ENCODE measurements around the gene PITPNB.

PITPNB gene

DNA sequence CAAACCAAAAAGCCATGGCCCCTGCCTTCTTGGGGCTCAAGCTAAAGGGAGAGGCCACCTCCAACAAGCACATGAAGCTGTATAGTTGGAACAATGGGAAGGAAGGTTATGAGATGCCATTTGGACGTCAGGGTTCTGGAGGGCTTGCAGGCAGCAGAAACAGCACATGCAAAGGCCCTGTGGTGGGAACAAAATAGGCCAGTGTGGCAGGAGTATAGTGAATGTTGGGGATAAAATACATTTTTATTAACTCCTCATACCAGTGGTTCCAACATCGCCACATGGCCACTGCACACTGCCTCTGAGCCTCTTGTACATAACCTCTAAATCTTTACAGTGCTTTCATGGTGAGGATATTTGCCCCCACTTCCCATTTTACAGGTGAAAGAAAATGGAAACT lies 85.3 kb downstream of the PITPNB start:
- no peak for TF ChIP-seq EZH2 (IDR thresholded peaks at IDR 0.05; ENCODE audit: borderline replicate concordance, low read depth, low read length, severe bottlenecking)
- TF ChIP-seq, protein P1, sequence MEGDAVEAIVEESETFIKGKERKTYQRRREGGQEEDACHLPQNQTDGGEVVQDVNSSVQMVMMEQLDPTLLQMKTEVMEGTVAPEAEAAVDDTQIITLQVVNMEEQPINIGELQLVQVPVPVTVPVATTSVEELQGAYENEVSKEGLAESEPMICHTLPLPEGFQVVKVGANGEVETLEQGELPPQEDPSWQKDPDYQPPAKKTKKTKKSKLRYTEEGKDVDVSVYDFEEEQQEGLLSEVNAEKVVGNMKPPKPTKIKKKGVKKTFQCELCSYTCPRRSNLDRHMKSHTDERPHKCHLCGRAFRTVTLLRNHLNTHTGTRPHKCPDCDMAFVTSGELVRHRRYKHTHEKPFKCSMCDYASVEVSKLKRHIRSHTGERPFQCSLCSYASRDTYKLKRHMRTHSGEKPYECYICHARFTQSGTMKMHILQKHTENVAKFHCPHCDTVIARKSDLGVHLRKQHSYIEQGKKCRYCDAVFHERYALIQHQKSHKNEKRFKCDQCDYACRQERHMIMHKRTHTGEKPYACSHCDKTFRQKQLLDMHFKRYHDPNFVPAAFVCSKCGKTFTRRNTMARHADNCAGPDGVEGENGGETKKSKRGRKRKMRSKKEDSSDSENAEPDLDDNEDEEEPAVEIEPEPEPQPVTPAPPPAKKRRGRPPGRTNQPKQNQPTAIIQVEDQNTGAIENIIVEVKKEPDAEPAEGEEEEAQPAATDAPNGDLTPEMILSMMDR (IDR thresholded peaks at IDR 0.05; ENCODE audit: borderline replicate concordance, extremely low read depth, low read length, poor library complexity, severe bottlenecking): no peak
- Histone ChIP-seq H3K4me1 (ENCODE audit: insufficient read depth, low read length) (no peaks in the 10 kb centered on the region), H3K9me3 (ENCODE audit: insufficient read depth, low read length, severe bottlenecking) (no peaks in the 10 kb centered on the region), H3K9ac (ENCODE audit: low read depth, low read length) (no peak overlapping the region), H3K4me3 (ENCODE audit: low read depth in 1 of 2, low read length in 2 of 2) (no peak overlapping the region), H2AFZ (ENCODE audit: low read depth, low read length) (no peak overlapping the region), H3K36me3 (ENCODE audit: insufficient read depth, low read length) (no peaks in the 10 kb centered on the region), H3K4me2 (ENCODE audit: insufficient read depth, low read length) (no peak overlapping the region), H3K79me2 (ENCODE audit: insufficient read depth, low read length) (no peaks in the 10 kb centered on the region), H4K20me1 (ENCODE audit: insufficient read depth, low read length) (no peaks in the 10 kb centered on the region), H3K27ac (ENCODE audit: low read length) (no peak overlapping the region), H3K27me3 (ENCODE audit: insufficient read depth, low read length, poor library complexity) (no peaks in the 10 kb centered on the region)
- ATAC-seq (ENCODE audit: insufficient read depth, low read depth) (no peak), DNase-seq (no peak)

DNA sequence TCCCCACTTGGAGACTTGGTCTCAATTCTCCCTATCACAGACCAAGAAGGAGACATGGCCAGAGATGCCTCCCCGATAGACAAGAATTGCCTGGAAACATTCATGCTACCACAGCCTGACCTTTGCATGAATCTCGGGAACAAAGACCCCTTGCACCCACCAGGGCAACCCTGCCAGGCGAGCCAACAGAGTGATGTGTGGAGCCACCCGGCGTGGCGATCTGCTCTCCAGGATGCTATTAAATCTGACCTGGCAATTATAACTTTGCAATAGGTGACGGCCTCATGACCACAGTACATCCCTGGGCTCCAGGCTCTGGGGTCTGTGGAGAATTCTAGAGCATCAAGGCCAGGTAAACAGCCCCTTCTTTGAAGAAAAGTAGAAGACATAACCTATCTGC lies 86.5 kb downstream of the PITPNB start:
- H3K4me1 ChIP-seq (ENCODE audit: insufficient read depth, low read length): no peaks in the 10 kb centered on the region
- no peak for TF ChIP-seq EZH2 (IDR thresholded peaks at IDR 0.05; ENCODE audit: borderline replicate concordance, low read depth, low read length, severe bottlenecking)
- TF ChIP-seq, protein P1 (IDR thresholded peaks at IDR 0.05; ENCODE audit: borderline replicate concordance, extremely low read depth, low read length, poor library complexity, severe bottlenecking): no peak
- H3K36me3 ChIP-seq (ENCODE audit: insufficient read depth, low read length): no peaks in the 10 kb centered on the region
- H3K9ac ChIP-seq (ENCODE audit: low read depth, low read length): no peak overlapping the region
- no peak for ATAC-seq (ENCODE audit: insufficient read depth, low read depth)
- H2AFZ ChIP-seq (ENCODE audit: low read depth, low read length): no peak overlapping the region
- H3K4me3 ChIP-seq (ENCODE audit: low read depth in 1 of 2, low read length in 2 of 2): no peak overlapping the region
- no peaks in the 10 kb centered on the region for H3K27me3 ChIP-seq (ENCODE audit: insufficient read depth, low read length, poor library complexity)
- H3K79me2 ChIP-seq (ENCODE audit: insufficient read depth, low read length): no peaks in the 10 kb centered on the region
- DNase-seq: no peak
- no peaks in the 10 kb centered on the region for H3K9me3 ChIP-seq (ENCODE audit: insufficient read depth, low read length, severe bottlenecking)
- H3K4me2 ChIP-seq (ENCODE audit: insufficient read depth, low read length): no peak overlapping the region
- no peak overlapping the region for H3K27ac ChIP-seq (ENCODE audit: low read length)
- H4K20me1 ChIP-seq (ENCODE audit: insufficient read depth, low read length): no peaks in the 10 kb centered on the region

DNA sequence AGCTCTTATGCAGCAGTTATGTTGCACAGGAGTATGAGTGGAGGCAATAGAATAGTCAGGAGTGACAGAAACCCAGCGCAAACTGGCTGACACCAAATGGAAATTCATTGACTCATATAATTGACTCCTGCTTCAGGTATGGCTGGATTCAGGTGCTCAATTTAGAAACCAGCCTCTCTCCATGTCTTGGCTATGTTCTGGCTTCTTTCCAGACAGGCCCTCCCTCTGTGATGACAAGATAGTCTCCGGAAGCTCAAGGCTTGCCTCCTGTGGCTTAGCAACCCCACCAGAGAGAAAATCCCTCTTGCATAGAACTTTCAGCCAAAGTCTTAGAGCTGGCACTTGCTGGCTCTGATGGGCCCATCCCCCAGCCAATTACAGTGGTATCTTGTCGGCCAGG lies 89.4 kb downstream of the PITPNB start:
- Histone ChIP-seq H3K9ac (ENCODE audit: low read depth, low read length) (no peak overlapping the region), H3K4me1 (ENCODE audit: insufficient read depth, low read length) (no peaks in the 10 kb centered on the region), H3K9me3 (ENCODE audit: insufficient read depth, low read length, severe bottlenecking) (no peaks in the 10 kb centered on the region), H3K4me2 (ENCODE audit: insufficient read depth, low read length) (no peak overlapping the region), H4K20me1 (ENCODE audit: insufficient read depth, low read length) (no peaks in the 10 kb centered on the region), H3K27me3 (ENCODE audit: insufficient read depth, low read length, poor library complexity) (no peaks in the 10 kb centered on the region), H3K4me3 (ENCODE audit: low read depth in 1 of 2, low read length in 2 of 2) (no peak overlapping the region), H2AFZ (ENCODE audit: low read depth, low read length) (no peak overlapping the region), H3K36me3 (ENCODE audit: insufficient read depth, low read length) (no peaks in the 10 kb centered on the region), H3K27ac (ENCODE audit: low read length) (no peak overlapping the region), H3K79me2 (ENCODE audit: insufficient read depth, low read length) (no peaks in the 10 kb centered on the region)
- no peak for DNase-seq
- no peak for ATAC-seq (ENCODE audit: insufficient read depth, low read depth)
- TF ChIP-seq EZH2 (IDR thresholded peaks at IDR 0.05; ENCODE audit: borderline replicate concordance, low read depth, low read length, severe bottlenecking): no peak
- TF ChIP-seq, protein P1 (IDR thresholded peaks at IDR 0.05; ENCODE audit: borderline replicate concordance, extremely low read depth, low read length, poor library complexity, severe bottlenecking): no peak

Measured in DND-41 (cell line).